MM.1S (cell line): Measurements from ENCODE around the gene DGLUCY.

Source experiments
- DNase-seq: peaks from one replicate; pipeline ENCODE4 v3.0.0-alpha.2; 2015
- H2AFZ ChIP-seq: fragments of 300-600 bp; sonication (generic); 2 replicates; pipeline ENCODE4 v1.6.0; 2016; ENCODE audit warnings: antibody characterized with exemption, low read length
- H3F3A ChIP-seq: fragments of 300-600 bp; sonication (generic); 2 replicates; pipeline ENCODE4 v1.6.1; 2016; ENCODE audit warnings: mild to moderate bottlenecking, antibody characterized with exemption, low read length, moderate library complexity, mixed read lengths; ENCODE audit not compliant: insufficient read depth
- H3K27ac ChIP-seq: fragments of 300-600 bp; sonication (generic); 2 replicates; pipeline ENCODE4 v1.5.1; 2016; ENCODE audit warnings: mild to moderate bottlenecking, low read length
- H3K27me3 ChIP-seq: fragments of 300-600 bp; sonication (generic); replicated peaks from 2 replicates; pipeline ENCODE4 v1.6.0; 2016; ENCODE audit warnings: low read length; ENCODE audit not compliant: insufficient read depth
- H3K36me3 ChIP-seq: fragments of 300-600 bp; sonication (generic); replicated peaks from 2 replicates; pipeline ENCODE4 v1.6.1; 2016; ENCODE audit warnings: mild to moderate bottlenecking, low read length, mixed read lengths; ENCODE audit not compliant: insufficient read depth
- H3K4me1 ChIP-seq: fragments of 300-600 bp; sonication (generic); 2 replicates; pipeline ENCODE4 v1.6.1; 2016; ENCODE audit warnings: low read length, mixed read lengths
- H3K4me2 ChIP-seq: fragments of 300-600 bp; sonication (generic); 2 replicates; pipeline ENCODE4 v1.6.0; 2016; ENCODE audit warnings: low read depth, low read length
- H3K4me3 ChIP-seq: fragments of 300-600 bp; sonication (generic); 2 replicates; pipeline ENCODE4 v1.5.1; 2016; ENCODE audit warnings: low read length, mixed read lengths
- H3K79me2 ChIP-seq: fragments of 300-600 bp; sonication (generic); 2 replicates; pipeline ENCODE4 v1.6.1; 2016; ENCODE audit warnings: mixed run types, low read length, mixed read lengths
- H3K9ac ChIP-seq: fragments of 300-600 bp; sonication (generic); 2 replicates; pipeline ENCODE4 v1.6.1; 2016; ENCODE audit warnings: low read length, mixed read lengths
- H3K9me2 ChIP-seq: fragments of 300-600 bp; sonication (generic); replicated peaks from 2 replicates; pipeline ENCODE4 v1.6.1; 2016; ENCODE audit warnings: mild to moderate bottlenecking, low read length, mixed read lengths; ENCODE audit not compliant: insufficient read depth
- H3K9me3 ChIP-seq: fragments of 300-600 bp; sonication (generic); replicated peaks from 2 replicates; pipeline ENCODE4 v1.6.1; 2016; ENCODE audit warnings: mild to moderate bottlenecking, low read length, mixed read lengths; ENCODE audit not compliant: insufficient read depth
- H4K20me1 ChIP-seq: fragments of 300-600 bp; sonication (generic); 2 replicates; pipeline ENCODE4 v1.6.1; 2016; ENCODE audit warnings: mild to moderate bottlenecking, low read length, moderate library complexity, mixed read lengths; ENCODE audit not compliant: insufficient read depth
- EZH2 ChIP-seq: fragments of 300-600 bp; sonication (generic); optimal IDR thresholded peaks from 2 replicates; pipeline ENCODE3; 2017; ENCODE audit warnings: low read depth, mild to moderate bottlenecking, antibody characterized with exemption, low read length, mixed read lengths
- EZH2phosphoT487 ChIP-seq: fragments of 300-600 bp; sonication (generic); IDR thresholded peaks from 2 replicates; pipeline ENCODE4 v1.6.1; 2018; ENCODE audit warnings: antibody characterized with exemption, low read length
- TF ChIP-seq, protein P1 (sequence below): fragments of 300-600 bp; sonication (generic); IDR thresholded peaks from 2 replicates; pipeline ENCODE4 v1.5.1; 2016; ENCODE audit warnings: antibody characterized with exemption, low read length, mixed read lengths

The DGLUCY gene

DNA sequence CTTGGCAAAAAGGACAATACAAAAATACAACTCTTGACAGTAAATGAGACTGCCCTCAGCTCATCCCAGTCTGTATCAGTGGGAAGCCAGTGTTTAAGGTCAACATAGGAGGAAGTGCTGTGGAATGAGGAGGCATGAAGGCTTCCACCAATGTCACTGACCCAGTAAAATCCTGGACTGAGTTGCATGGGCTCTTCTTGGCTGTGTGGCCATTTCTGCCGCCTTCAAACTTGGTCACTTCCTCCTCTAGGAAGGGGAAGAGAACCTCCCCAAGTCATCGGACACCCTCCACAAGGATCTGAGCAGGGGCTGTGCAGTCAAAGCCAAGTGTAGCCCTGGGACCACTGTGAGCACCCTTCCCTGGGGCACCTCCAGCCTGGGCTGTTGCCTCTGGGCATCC, 118.7 kb downstream of the DGLUCY start:
- H3F3A ChIP-seq: no peaks in the 10 kb centered on the region
- no peaks in the 10 kb centered on the region for H3K36me3 ChIP-seq
- no peak overlapping the region for H3K4me3 ChIP-seq
- no peak overlapping the region for H3K9ac ChIP-seq
- no peak overlapping the region for H3K4me2 ChIP-seq
- H3K4me1 ChIP-seq: peaks cover 20% of the 10 kb centered on the region
- no peak overlapping the region for H2AFZ ChIP-seq
- H3K27me3 ChIP-seq: no peaks in the 10 kb centered on the region
- TF ChIP-seq EZH2 (no peak), EZH2phosphoT487 (no peak)
- TF ChIP-seq, protein P1, sequence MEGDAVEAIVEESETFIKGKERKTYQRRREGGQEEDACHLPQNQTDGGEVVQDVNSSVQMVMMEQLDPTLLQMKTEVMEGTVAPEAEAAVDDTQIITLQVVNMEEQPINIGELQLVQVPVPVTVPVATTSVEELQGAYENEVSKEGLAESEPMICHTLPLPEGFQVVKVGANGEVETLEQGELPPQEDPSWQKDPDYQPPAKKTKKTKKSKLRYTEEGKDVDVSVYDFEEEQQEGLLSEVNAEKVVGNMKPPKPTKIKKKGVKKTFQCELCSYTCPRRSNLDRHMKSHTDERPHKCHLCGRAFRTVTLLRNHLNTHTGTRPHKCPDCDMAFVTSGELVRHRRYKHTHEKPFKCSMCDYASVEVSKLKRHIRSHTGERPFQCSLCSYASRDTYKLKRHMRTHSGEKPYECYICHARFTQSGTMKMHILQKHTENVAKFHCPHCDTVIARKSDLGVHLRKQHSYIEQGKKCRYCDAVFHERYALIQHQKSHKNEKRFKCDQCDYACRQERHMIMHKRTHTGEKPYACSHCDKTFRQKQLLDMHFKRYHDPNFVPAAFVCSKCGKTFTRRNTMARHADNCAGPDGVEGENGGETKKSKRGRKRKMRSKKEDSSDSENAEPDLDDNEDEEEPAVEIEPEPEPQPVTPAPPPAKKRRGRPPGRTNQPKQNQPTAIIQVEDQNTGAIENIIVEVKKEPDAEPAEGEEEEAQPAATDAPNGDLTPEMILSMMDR: no peak
- no peaks in the 10 kb centered on the region for H3K9me2 ChIP-seq
- H3K79me2 ChIP-seq: no peaks in the 10 kb centered on the region
- H3K9me3 ChIP-seq: no peaks in the 10 kb centered on the region
- no peak overlapping the region for H3K27ac ChIP-seq
- no peaks in the 10 kb centered on the region for H4K20me1 ChIP-seq
- no peak for DNase-seq

DNA sequence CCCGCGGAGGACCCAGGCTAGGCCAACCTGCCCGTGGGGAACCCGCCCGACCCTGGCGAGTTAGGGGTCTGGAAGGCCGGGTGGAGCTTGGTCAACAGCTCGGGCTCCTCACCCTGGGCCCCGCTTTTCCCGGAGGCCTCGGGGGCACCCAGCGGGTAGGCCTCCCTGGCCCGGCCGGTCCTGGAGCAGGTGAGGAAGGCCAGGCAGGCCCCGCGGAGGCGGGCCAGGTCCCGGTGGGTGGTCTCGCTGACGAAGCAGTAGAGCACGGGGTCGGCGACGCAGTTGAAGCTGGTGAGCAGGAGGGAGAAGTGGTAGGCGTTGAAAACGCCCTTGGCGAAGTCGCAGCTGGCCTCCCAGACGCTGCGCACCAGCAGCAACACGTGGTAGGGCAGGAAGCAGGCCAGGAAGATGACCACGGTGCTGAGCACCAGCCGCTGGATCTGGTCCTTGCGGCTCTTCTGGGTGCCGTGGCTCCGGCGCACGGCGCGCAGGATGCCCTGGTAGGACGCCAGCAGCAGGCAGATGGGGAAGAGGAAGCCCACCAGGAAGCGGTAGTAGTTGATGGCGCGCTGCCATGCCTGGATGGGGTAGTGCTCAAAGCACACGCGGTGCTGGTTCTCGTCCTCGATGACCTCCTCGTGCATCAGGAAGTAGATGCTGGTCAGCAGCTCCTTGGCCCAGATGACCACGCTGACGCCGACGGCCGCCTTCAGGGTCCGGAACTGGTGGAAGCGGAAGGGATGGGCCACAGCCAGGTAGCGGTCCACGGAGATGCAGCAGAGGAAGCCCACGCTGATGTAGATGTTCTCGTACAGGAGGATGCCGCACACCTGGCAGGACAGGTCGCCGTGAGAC, 120.3 kb downstream of the DGLUCY start:
- H3F3A ChIP-seq: no peaks in the 10 kb centered on the region
- H3K9ac ChIP-seq: no peak overlapping the region
- no peaks in the 10 kb centered on the region for H4K20me1 ChIP-seq
- no peak for DNase-seq
- no peaks in the 10 kb centered on the region for H3K36me3 ChIP-seq
- no peak overlapping the region for H2AFZ ChIP-seq
- TF ChIP-seq, protein P1: no peak
- no peak for TF ChIP-seq EZH2
- no peak for TF ChIP-seq EZH2phosphoT487
- H3K4me3 ChIP-seq: no peak overlapping the region
- H3K79me2 ChIP-seq: no peaks in the 10 kb centered on the region
- no peaks in the 10 kb centered on the region for H3K27me3 ChIP-seq
- H3K9me3 ChIP-seq: no peaks in the 10 kb centered on the region
- H3K4me2 ChIP-seq: no peak overlapping the region
- no peak overlapping the region for H3K27ac ChIP-seq
- peaks cover 15% of the 10 kb centered on the region for H3K4me1 ChIP-seq
- no peaks in the 10 kb centered on the region for H3K9me2 ChIP-seq

DNA sequence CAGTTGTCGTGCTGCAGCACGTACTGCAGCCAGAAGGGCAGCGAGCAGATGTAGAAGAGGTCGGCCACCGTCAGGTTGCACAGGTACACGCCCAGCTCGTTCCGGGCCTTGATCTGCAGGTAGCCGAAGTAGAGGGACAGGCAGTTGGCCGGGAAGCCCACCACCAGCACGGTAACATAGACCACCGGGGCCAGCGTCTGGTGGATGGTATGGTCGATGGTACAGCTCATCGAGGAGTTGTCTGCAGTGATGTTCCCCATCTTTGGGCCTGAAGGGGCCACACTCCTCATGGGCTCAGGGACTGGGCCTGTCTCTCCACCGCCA, 120.9 kb downstream of the DGLUCY start:
- Histone ChIP-seq H3K9me3 (no peaks in the 10 kb centered on the region), H2AFZ (no peak overlapping the region), H3K9me2 (no peaks in the 10 kb centered on the region), H3K4me3 (no peak overlapping the region), H3K36me3 (no peaks in the 10 kb centered on the region), H3F3A (no peaks in the 10 kb centered on the region), H3K27me3 (no peaks in the 10 kb centered on the region), H3K9ac (no peak overlapping the region), H3K4me1 (peaks cover 10% of the 10 kb centered on the region), H4K20me1 (no peaks in the 10 kb centered on the region), H3K27ac (no peak overlapping the region), H3K79me2 (no peaks in the 10 kb centered on the region), H3K4me2 (no peak overlapping the region)
- DNase-seq: no peak
- TF ChIP-seq EZH2phosphoT487 (no peak), EZH2 (no peak)
- TF ChIP-seq, protein P1: no peak
